Stimulated activated CD4-positive, alpha-beta T cell treated with anti-CD3 and anti-CD28 coated beads, Interleukin-1b, Interleukin-23, amount 100 ng/mL, for 24 hours (primary cell): Measurements from ENCODE around the gene GRAMD2A.

Experiments used
- DNase-seq, 4 experiments: peaks; one replicate each; pipeline ENCODE4 v3.0.0-alpha.2; 2020; ENCODE audit warnings: low read depth in 4 of 4, low spot score in 1 of 4

Gene GRAMD2A

GRCh38 chr15:72220687-72221086 is 23.1 kb upstream of the GRAMD2A start:
- no peak for DNase-seq

- no peak for DNase-seq
Observed at GRCh38 chr15:72217216-72217615, 19.6 kb upstream of the GRAMD2A start.

GRCh38 chr15:72216079-72216478 is 18.5 kb upstream of the GRAMD2A start:
- no peak for DNase-seq

GRCh38 chr15:72207558-72208085 is 10.0 kb upstream of the GRAMD2A start:
- no peak for DNase-seq

DNA sequence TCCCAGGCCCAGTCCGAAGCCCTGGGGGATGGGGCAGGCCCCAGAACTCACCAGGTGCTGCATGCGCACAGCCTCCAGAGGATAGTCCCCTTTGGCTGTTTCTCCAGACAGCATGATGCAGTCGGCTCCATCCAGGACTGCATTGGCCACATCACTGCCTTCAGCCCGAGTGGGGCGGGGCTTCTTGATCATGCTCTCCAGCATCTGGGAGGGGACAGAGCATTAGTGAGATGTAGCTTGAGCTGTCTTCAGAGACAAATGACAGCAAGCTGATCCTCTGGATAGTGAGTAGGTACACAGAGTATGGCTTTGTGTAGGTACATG is 9.1 kb upstream of the GRAMD2A start:
- no peak for DNase-seq

DNA sequence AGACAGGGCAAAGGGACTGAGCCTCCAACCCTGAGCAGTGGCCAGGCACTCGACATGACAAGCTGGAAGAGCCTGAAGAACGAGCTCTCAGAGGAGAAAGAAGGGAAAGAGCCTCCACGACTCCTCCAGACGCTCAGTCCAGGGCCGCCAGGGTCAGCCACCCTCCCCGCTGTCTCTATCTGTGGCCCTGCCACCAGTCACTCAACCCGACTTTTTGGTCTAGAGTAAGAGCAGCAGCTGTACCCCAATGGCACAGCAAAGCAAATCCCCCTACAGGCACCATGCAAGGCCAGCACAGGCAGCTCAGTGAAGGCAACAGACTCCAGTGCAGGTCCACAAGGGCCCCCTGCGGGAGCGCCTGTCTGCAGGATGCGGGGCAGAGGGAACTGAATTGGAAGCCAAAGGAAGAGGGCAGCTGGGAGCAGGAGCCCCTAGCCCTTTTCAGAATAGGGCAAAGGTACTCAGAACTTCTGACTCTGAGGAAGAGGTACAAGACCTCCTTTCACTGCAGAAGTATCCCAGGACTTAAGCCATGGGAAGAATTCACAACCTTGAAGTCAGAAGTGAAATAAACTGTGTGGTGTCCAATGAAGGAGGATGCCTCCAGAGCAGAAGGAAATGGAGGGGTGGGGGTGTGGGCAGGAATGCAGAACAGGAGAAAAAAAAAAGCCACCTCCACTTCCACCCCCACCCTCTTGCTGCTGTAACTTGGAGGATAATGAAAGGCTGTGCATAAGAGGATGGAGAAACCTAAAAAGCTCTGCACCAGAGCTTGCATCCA is 8.5 kb upstream of the GRAMD2A start:
- DNase-seq: no peak

DNA sequence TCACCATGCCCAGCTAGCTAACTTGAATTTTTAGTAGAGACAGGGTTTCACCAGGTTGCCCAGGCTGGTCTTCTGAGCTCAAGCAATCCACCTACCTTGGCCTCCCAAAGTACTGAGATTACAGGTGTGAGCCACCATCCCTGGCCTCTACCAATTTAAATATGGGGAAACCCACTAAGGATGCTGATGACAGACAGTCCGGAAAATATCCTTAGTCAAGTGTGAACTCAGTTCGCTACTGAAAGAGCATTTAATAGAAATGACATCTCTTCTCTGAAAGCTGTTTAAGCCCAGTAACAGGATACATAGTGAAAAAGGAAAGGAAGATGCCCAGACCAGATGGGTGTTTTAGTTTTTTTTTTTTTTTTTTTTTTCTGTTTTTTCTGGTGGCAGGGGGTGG is 7.7 kb upstream of the GRAMD2A start:
- no peak for DNase-seq

- DNase-seq: no peak
Observed at GRCh38 chr15:72203507-72203837, 5.9 kb upstream of the GRAMD2A start.

- no peak for DNase-seq
Observed at GRCh38 chr15:72202801-72203506, 5.4 kb upstream of the GRAMD2A start.

DNA sequence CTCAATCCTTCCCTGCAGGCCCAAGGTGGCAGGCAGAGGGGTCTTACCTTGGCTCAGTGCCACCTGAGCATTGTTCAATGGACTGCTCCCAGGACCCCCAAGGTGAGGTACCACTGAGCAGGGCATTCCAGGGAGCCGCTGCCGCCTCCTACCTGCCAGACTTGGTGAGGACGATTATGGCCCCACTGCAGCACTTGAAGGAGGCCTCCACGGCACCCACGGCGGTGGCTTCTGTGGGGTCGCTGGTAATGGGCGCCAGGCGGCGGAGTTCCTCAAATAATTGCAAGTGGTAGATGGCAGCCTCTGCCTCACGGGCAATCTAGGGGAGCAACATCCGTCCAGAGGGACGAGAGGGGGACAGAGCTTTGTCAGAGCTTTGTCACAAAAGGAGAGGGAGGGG is 4.7 kb upstream of the GRAMD2A start:
- DNase-seq: no peak

- DNase-seq: no peak
Observed at GRCh38 chr15:72201391-72201921, 3.9 kb upstream of the GRAMD2A start.

DNA sequence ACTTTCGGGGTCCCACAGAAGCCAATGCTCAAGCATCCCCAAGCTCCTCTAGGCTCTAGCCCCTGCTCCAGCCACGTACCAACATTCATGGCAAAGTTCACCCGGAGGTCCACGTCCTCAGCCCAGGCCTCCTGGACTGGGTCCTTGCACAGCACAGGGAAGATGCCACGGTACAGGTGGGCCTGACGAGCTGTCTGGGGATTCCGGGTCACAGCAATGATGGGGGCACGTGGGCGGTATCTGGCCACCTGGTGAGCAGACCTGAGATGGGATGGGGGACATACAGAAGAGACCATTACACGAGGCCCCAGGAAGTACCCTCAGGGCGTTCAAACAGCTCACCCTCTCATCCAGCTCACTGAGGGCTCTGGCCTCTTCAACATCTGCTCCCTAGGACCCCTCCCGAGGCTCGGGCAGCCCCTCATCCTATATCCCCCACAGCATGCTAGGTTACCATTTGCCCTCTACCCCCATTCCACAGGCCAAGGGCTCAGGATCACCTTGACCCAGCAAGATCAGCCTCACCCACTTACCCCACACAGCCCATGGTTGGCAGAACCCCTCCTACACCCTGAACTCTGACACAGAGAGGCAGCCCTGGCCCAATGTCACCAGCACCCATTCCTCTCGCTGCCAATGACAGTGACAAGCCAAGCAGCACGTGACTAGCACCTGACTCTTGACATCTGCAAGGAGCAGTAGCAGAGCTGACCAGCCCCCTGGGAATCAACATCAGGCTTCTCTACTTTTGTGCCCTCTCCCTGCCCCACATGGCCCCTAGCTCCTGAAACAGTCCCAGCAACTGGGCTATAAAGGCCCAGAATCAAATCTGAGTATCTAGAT is 3.0 kb upstream of the GRAMD2A start:
- no peak for DNase-seq

GRCh38 chr15:72199721-72200212 is 2.2 kb upstream of the GRAMD2A start:
- peak in 2 of 4 experiments; percentile 39 to 55 for DNase-seq

DNA sequence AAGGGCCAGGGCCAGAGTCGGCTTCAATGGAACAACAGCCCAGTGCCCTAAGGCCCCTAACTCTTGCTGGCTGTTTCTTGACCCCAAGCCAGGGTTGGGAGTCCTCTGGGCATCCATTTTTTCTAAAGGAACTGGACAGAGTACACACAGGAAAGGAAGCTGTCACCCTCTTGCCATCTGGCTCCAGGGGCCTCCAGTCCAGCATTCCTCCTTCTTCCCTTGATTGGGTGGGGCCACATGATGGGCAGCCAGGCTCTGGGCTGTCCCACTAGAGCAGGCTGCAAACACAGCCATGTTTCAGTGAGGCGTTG is 1.6 kb upstream of the GRAMD2A start:
- DNase-seq: no peak

GRCh38 chr15:72198356-72199204 is 993 bp upstream of the GRAMD2A start:
- no peak for DNase-seq

DNA sequence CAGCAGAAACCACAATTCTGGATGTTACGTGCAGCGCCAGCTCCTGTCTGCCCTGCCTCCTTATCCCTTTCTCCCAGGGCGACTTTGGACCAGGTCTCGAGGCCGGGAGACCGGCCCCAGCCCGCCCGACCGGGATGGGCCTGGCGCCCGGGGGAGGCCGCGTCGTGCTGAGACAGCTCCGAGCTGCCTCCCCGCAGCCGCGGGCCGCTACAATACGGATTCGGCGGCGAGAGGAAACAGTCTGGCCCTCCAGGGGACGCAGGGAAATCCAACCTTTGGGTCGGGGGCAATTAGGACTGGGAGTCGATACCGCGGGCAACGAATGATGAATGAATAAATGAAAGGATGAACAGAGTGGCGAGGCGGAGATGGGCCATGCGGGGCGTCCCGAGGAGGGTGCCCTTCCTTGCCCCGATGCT is 537 bp downstream of the GRAMD2A start:
- no peak for DNase-seq

GRCh38 chr15:72196409-72197040 is 1.1 kb downstream of the GRAMD2A start:
- DNase-seq: no peak

DNA sequence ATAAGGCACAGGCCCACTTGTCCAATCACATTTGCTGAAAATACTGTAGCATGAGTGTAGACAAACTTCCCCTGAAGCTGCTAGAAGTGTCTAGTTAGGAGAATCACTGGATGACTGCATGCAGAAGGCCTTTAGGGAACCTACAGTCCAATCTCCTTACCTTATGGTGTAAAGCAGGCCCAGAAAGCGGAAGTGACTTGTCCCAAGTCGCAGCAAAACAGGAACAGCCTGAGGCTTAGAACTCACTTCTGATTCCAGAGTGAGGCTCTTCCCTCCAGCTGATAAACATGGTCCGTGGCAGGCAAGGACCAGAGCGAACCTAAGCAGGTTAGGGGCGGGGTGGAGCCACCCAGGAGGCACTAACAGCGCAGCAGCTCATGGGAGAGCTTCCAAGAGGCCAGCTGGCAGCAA is 2.5 kb downstream of the GRAMD2A start:
- no peak for DNase-seq

DNA sequence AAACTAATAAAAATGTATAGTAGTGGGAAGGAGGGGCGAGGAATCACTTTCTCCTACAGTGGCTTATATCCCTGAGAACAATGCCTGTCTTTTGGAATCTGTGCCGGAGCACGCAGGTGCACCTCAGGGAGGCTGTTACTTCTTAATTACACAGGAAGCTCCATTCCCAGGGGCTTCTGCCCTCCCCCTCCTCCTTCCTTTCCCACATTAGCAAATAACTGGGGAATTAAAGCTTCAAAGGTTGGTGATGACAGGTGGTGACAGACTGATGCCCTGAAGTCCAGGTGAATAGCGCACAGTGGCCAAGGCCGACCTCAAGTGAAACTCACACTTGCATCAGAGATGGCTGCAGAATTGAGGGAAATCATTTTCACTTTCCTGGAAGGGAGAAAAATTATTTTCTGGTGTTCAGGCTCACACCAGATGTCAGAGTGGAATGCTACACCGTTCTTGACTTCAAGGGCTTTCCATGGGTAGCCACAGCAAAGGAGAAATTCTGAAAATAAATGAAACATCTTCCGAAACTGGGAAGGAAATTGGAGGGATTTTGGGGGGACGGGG is 3.7 kb downstream of the GRAMD2A start:
- no peak for DNase-seq

- DNase-seq: no peak
Observed at GRCh38 chr15:72192416-72192815, 5.2 kb downstream of the GRAMD2A start.
